Measurements from ENCODE around the gene CRELD1. TPM values are rescaled to one million over a fixed set of nuclear protein-coding genes. Genes with fewer than 3 reads are reported as not detected.

Gene CRELD1
- total and polyA plus RNA-seq, 8 donors = 29.9 to 81.2 (median 66.7) TPM

GRCh38 chr3:9970020-9970652 lies 36.5 kb downstream of the CRELD1 start:
- intact Hi-C loops (cut with DNase I) = no loop called here
- no peak for TF ChIP-seq CTCF (IDR thresholded peaks at IDR 0.05)
- Histone ChIP-seq H3K27ac (peak overlapping the region; percentile 43 to 50), H3K27me3 (no peaks in the 10 kb centered on the region), H3K4me3 (no peak overlapping the region), H3K36me3 (peaks cover 5 to 95% of the 10 kb centered on the region in 2 donors), H3K4me1 (no peaks in the 10 kb centered on the region), H3K9me3 (no peaks in the 10 kb centered on the region)
- ATAC-seq (peak; percentile 86), DNase-seq (no peak)

GRCh38 chr3:9976721-9977709 lies 43.4 kb downstream of the CRELD1 start:
- Histone ChIP-seq H3K4me3 (no peak overlapping the region), H3K36me3 (peaks cover 0 to 72% of the 10 kb centered on the region in 2 donors), H3K9me3 (no peaks in the 10 kb centered on the region), H3K27me3 (no peaks in the 10 kb centered on the region), H3K27ac (peak overlapping the region; percentile 61 to 62), H3K4me1 (peaks cover 17 to 51% of the 10 kb centered on the region in 2 donors)
- intact Hi-C loops (cut with DNase I) = no loop called here
- DNase-seq = peak in 1 of 4 donors; percentile 74
- no peak for TF ChIP-seq CTCF (IDR thresholded peaks at IDR 0.05)
- peak; percentile 98 for ATAC-seq

- H3K9me3 ChIP-seq = no peaks in the 10 kb centered on the region
- DNase-seq (no peak), ATAC-seq (no peak)
- peaks cover 22 to 61% of the 10 kb centered on the region in 2 donors for H3K4me1 ChIP-seq
- H3K4me3 ChIP-seq = no peak overlapping the region
- peaks cover 0 to 57% of the 10 kb centered on the region in 2 donors for H3K36me3 ChIP-seq
- no peaks in the 10 kb centered on the region for H3K27me3 ChIP-seq
- no peak for TF ChIP-seq CTCF (IDR thresholded peaks at IDR 0.05)
- intact Hi-C loops (cut with DNase I) = no loop called here
- peak overlapping the region in 1 of 2 donors; percentile 62 for H3K27ac ChIP-seq
These were observed 45.2 kb downstream of the CRELD1 start for GRCh38 chr3:9978710-9979305.

GRCh38 chr3:9980251-9980650 lies 46.6 kb downstream of the CRELD1 start:
- no peak overlapping the region for H3K4me3 ChIP-seq
- TF ChIP-seq CTCF (IDR thresholded peaks at IDR 0.05) = no peak
- ATAC-seq (no peak), DNase-seq (no peak)
- peak overlapping the region in 1 of 2 donors; percentile 19 for H3K27ac ChIP-seq
- intact Hi-C loops (cut with DNase I) = no loop called here
- no peaks in the 10 kb centered on the region for H3K27me3 ChIP-seq
- no peaks in the 10 kb centered on the region for H3K9me3 ChIP-seq
- peaks cover 23 to 74% of the 10 kb centered on the region in 2 donors for H3K4me1 ChIP-seq
- peaks cover 0 to 45% of the 10 kb centered on the region in 2 donors for H3K36me3 ChIP-seq
